ENCODE measurements around the gene PLEKHH1. TPM values are rescaled to one million over a fixed set of nuclear protein-coding genes. Genes with fewer than 3 reads are reported as not detected.
A peak's percentile ranks its signal among the peaks of the same experiment; 100 is the strongest.

The PLEKHH1 gene
- polyA plus RNA-seq, 3 donors, result 0.23 TPM; not detected in 2

- H3K27me3 ChIP-seq (ENCODE audit: control insufficient read depth in 2 of 2, insufficient read depth in 2 of 2, low read length in 2 of 2), result peaks cover 0 to 8% of the 10 kb centered on the region in 2 donors
- no peak for TF ChIP-seq CTCF (IDR thresholded peaks at IDR 0.05)
Observed at GRCh38 chr14:67512463-67513310, 20.4 kb upstream of the PLEKHH1 start.

GRCh38 chr14:67513631-67514108 lies 19.4 kb upstream of the PLEKHH1 start:
- Mint-ChIP-seq H3K4me3 (peak overlapping the region; percentile 62 to 66), H3K4me1 (peaks cover 63% of the 10 kb centered on the region), H3K27me3 (ENCODE audit: low read depth in 3 of 3) (peaks cover 8 to 38% (median 17%) of the 10 kb centered on the region in 3 donors), H3K9me3 (no peaks in the 10 kb centered on the region), H3K36me3 (no peaks in the 10 kb centered on the region), H3K27ac (peak overlapping the region in 2 of 7 donors; percentile 30 to 64)
- Histone ChIP-seq H3K27ac (ENCODE audit: low read depth in 1 of 2, low read length in 2 of 2) (no peak overlapping the region), H3K79me2 (ENCODE audit: insufficient read depth, low read length) (no peaks in the 10 kb centered on the region), H3K9ac (ENCODE audit: insufficient read depth, low read length, poor library complexity, severe bottlenecking) (no peak overlapping the region), H3K9me3 (replicated peaks in 1 of 2; ENCODE audit: control insufficient read depth in 1 of 2, insufficient read depth in 1 of 2, low read length in 2 of 2) (no peaks in the 10 kb centered on the region), H3K4me3 (replicated peaks in 1 of 3; ENCODE audit: low read depth in 2 of 3, low read length in 3 of 3) (peak overlapping the region in 1 of 3 experiments; percentile 78), H3K4me2 (replicated peaks; ENCODE audit: extremely low read depth, low read length, poor library complexity, severe bottlenecking) (peak overlapping the region; percentile 83), H2AFZ (ENCODE audit: insufficient read depth, low read depth, low read length, poor library complexity, severe bottlenecking) (peak overlapping the region; percentile 93), H4K20me1 (ENCODE audit: insufficient read depth, low read length) (no peaks in the 10 kb centered on the region), H3K27me3 (ENCODE audit: control insufficient read depth in 2 of 2, insufficient read depth in 2 of 2, low read length in 2 of 2) (peaks cover 0 to 8% of the 10 kb centered on the region in 2 donors), H3K4me1 (ENCODE audit: control insufficient read depth in 1 of 2, insufficient read depth in 2 of 2, low read length in 2 of 2) (peaks cover 32 to 47% of the 10 kb centered on the region in 2 donors), H3K36me3 (replicated peaks in 1 of 2; ENCODE audit: control insufficient read depth in 1 of 2, insufficient read depth in 2 of 2, low read length in 2 of 2) (no peaks in the 10 kb centered on the region)
- WGBS (ENCODE audit: insufficient coverage), result 100% methylated on average over 1 of the region's 1 CpG
- intact Hi-C loops (cut with micrococcal nuclease), result no loop called here
- no peak for TF ChIP-seq CTCF (IDR thresholded peaks at IDR 0.05)
- no peak for DNase-seq

More at GRCh38 chr14:67512463-67513310, 20.4 kb upstream of the PLEKHH1 start:
- no peaks in the 10 kb centered on the region for H3K9me3 ChIP-seq (replicated peaks in 1 of 2; ENCODE audit: control insufficient read depth in 1 of 2, insufficient read depth in 1 of 2, low read length in 2 of 2)
- H3K79me2 ChIP-seq (ENCODE audit: insufficient read depth, low read length), result no peaks in the 10 kb centered on the region
- Mint-ChIP-seq H3K27ac (peak overlapping the region in 1 of 7 donors; percentile 75), H3K27me3 (ENCODE audit: low read depth in 3 of 3) (peaks cover 8 to 36% (median 16%) of the 10 kb centered on the region in 3 donors), H3K9me3 (no peaks in the 10 kb centered on the region), H3K36me3 (no peaks in the 10 kb centered on the region), H3K4me3 (no peak overlapping the region), H3K4me1 (peaks cover 71% of the 10 kb centered on the region)
- H3K9ac ChIP-seq (ENCODE audit: insufficient read depth, low read length, poor library complexity, severe bottlenecking), result no peak overlapping the region
- intact Hi-C loops (cut with micrococcal nuclease), result no loop called here
- WGBS (ENCODE audit: insufficient coverage), result 97% methylated on average over 4 of the region's 8 CpGs
- no peak overlapping the region for H3K4me3 ChIP-seq (replicated peaks in 1 of 3; ENCODE audit: low read depth in 2 of 3, low read length in 3 of 3)
- peaks cover 42 to 57% of the 10 kb centered on the region in 2 donors for H3K4me1 ChIP-seq (ENCODE audit: control insufficient read depth in 1 of 2, insufficient read depth in 2 of 2, low read length in 2 of 2)
- no peaks in the 10 kb centered on the region for H4K20me1 ChIP-seq (ENCODE audit: insufficient read depth, low read length)
- H3K27ac ChIP-seq (ENCODE audit: low read depth in 1 of 2, low read length in 2 of 2), result no peak overlapping the region
- H3K36me3 ChIP-seq (replicated peaks in 1 of 2; ENCODE audit: control insufficient read depth in 1 of 2, insufficient read depth in 2 of 2, low read length in 2 of 2), result no peaks in the 10 kb centered on the region
- H2AFZ ChIP-seq (ENCODE audit: insufficient read depth, low read depth, low read length, poor library complexity, severe bottlenecking), result no peak overlapping the region
- no peak overlapping the region for H3K4me2 ChIP-seq (replicated peaks; ENCODE audit: extremely low read depth, low read length, poor library complexity, severe bottlenecking)
- DNase-seq, result peak in 2 of 3 donors; percentile 32 to 49

Measured in CD14-positive monocyte (primary cell).